IgD-negative memory B cell (primary cell): ENCODE data around the gene CLEC2B. TPM values are rescaled to one million over a fixed set of nuclear protein-coding genes. Genes with fewer than 3 reads are reported as not detected.

Experiments used
- H3K27ac Mint-ChIP-seq, 3 donors: one replicate each; pipeline ENCODE4 v1.8.0; 2020 to 2022; ENCODE audit warnings: mild to moderate bottlenecking in 3 of 3, mixed read lengths in 3 of 3, moderate library complexity in 1 of 3
- H3K27me3 Mint-ChIP-seq: one replicate; pipeline ENCODE4 v1.8.0; 2021; ENCODE audit warnings: mixed read lengths
- H3K36me3 Mint-ChIP-seq: one replicate; pipeline ENCODE4 v1.8.0; 2020; ENCODE audit warnings: mild to moderate bottlenecking, mixed read lengths
- H3K4me1 Mint-ChIP-seq, 3 donors: one replicate each; pipeline ENCODE4 v1.8.0; 2020 to 2022; ENCODE audit warnings: mixed read lengths in 3 of 3, mild to moderate bottlenecking in 1 of 3
- H3K4me3 Mint-ChIP-seq, 4 donors: one replicate each; pipeline ENCODE4 v1.8.0; 2020 to 2022; ENCODE audit warnings: mild to moderate bottlenecking in 4 of 4, mixed read lengths in 4 of 4, moderate library complexity in 3 of 4
- H3K9me3 Mint-ChIP-seq, 3 donors: one replicate each; pipeline ENCODE4 v1.8.0; 2020 to 2021; ENCODE audit warnings: mixed read lengths in 3 of 3, mild to moderate bottlenecking in 1 of 3
- polyA plus RNA-seq: library from polyadenylated mRNA; unstranded; fragments of 300-500 nt; fragmentation: Illumina TruSeq; gene quantifications from one replicate; pipeline ENCODE4 v1.2.3, GENCODE V29; 2021

CLEC2B gene
- polyA plus RNA-seq, 1 donor from 2014 or later = 11.4 TPM

- Mint-ChIP-seq H3K4me3 (no peak overlapping the region), H3K36me3 (no peaks in the 10 kb centered on the region), H3K27me3 (peaks cover 27% of the 10 kb centered on the region), H3K4me1 (peaks cover 5 to 12% (median 9%) of the 10 kb centered on the region in 3 donors), H3K9me3 (no peaks in the 10 kb centered on the region), H3K27ac (peak overlapping the region in 1 of 3 donors; percentile 59)
Observed at GRCh38 chr12:9808504-9808903, 60.6 kb downstream of the CLEC2B start.

DNA sequence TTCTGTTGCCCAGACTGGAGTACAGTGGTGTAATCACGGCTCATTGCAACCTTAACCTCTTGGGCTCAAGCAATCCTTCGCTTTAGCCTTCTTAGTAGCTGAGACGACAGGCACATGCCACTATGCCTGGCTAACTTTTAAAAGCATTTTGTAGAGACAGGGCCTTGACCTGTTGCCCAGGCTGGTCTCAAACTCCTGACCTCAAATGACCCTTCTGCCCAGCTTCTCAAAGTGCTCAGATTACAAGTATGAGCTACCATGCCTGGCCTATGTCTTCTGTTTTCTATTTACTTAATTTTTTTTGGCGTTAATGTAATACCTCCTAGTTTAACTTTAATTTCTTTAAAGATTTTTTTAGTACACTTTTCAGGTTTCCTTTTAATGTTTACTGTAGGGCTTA is 62.4 kb downstream of the CLEC2B start:
- Mint-ChIP-seq H3K9me3 (no peaks in the 10 kb centered on the region), H3K4me1 (peaks cover 5 to 10% (median 7%) of the 10 kb centered on the region in 3 donors), H3K27me3 (peaks cover 22% of the 10 kb centered on the region), H3K4me3 (no peak overlapping the region), H3K36me3 (no peaks in the 10 kb centered on the region), H3K27ac (no peak overlapping the region)

DNA sequence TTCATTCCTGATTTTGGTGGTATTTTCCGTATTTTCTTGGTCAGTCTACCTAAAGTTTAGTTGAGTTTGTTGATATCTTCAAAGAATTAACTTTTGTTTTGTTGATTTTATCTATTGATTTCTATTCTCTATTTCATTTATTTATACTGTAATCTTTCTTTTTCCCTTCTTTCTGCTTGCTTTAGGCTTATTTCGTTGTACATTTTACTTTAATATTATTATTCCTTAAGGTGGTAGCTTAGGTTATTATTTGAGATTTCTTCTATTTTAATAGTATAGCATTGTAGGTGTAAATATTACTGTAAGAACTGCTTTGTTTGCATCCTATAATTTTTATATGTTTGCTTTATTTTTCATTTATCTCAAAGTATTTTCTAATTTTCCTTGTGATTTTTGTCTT is 63.3 kb downstream of the CLEC2B start:
- Mint-ChIP-seq H3K27me3 (peaks cover 15% of the 10 kb centered on the region), H3K27ac (no peak overlapping the region), H3K4me1 (peaks cover 4 to 5% (median 5%) of the 10 kb centered on the region in 3 donors), H3K9me3 (peaks cover 0 to 3% (median 0%) of the 10 kb centered on the region in 3 donors), H3K36me3 (peaks cover 2% of the 10 kb centered on the region), H3K4me3 (no peak overlapping the region)

Other genes starting within 250 kb of the CLEC2B start
- 102 TPM for gene CLEC2D, start 199.6 kb downstream of the CLEC2B start, polyA plus RNA-seq
- 168 TPM for gene CLECL1, start 136.3 kb downstream of the CLEC2B start, polyA plus RNA-seq
- 177 TPM for gene CD69, start 108.5 kb downstream of the CLEC2B start, polyA plus RNA-seq
- gene KLRF1, start 41.9 kb downstream of the CLEC2B start, polyA plus RNA-seq = 3.0 TPM
- gene KLRF2, start 12.1 kb upstream of the CLEC2B start, polyA plus RNA-seq = not detected
- not detected for gene CLEC2A, start 63.0 kb upstream of the CLEC2B start, polyA plus RNA-seq
- gene CLEC12A, start 102.1 kb upstream of the CLEC2B start, polyA plus RNA-seq = 0.55 TPM
- gene CLEC1B, start 129.8 kb upstream of the CLEC2B start, polyA plus RNA-seq = not detected
- not detected for gene CLEC12B, start 141.3 kb upstream of the CLEC2B start, polyA plus RNA-seq
- not detected for gene CLEC9A, start 161.3 kb upstream of the CLEC2B start, polyA plus RNA-seq
- gene CLEC1A, start 229.6 kb upstream of the CLEC2B start, polyA plus RNA-seq = not detected